NCI-H1694 (cell line): Measurements from ENCODE around the gene SMOC2.

Source experiments
- DNase-seq: peaks from one replicate; lab custom pipeline; 2025; lab: John Stamatoyannopoulos, UW

Gene SMOC2

DNA sequence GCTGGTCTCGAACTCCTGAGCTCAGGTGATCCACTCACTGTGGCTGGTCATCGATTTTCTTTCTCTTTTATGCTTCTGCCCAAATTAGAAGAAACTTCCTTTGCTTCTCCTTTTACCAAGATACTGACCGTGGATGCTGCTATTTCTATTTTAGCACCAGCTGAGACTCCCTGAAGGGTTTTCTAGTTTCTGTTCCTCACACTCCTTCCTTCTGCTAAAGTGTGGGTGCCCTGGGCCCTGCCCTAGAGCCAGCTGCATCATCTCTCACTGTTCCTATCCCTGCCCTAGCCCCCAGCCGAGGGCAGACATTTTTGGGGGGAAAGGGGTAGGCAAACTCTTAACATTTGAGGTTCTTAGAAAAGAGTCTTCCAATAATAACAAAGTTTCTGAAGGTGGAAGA lies 6.3 kb downstream of the SMOC2 start:
- DNase-seq, result no peak

DNA sequence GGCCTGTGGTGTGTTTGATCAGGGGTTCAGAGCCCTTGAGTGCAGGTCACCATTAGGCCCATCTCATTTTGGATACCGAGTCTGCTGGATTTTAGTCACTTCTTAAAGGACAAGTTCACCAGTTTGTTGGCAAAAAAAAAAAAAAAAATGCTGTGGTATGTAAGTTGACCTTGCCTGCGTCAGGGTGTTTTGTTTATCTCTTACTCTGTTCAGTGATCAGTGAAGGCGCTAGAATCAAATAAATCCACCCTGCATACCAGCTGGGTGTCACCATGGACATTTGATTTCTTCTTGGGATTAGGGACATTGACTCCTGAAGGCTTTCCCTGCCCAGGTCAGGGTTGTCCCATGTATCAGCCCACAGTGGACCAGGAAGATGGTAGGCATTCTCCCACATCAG lies 6.7 kb downstream of the SMOC2 start:
- DNase-seq, result no peak

DNA sequence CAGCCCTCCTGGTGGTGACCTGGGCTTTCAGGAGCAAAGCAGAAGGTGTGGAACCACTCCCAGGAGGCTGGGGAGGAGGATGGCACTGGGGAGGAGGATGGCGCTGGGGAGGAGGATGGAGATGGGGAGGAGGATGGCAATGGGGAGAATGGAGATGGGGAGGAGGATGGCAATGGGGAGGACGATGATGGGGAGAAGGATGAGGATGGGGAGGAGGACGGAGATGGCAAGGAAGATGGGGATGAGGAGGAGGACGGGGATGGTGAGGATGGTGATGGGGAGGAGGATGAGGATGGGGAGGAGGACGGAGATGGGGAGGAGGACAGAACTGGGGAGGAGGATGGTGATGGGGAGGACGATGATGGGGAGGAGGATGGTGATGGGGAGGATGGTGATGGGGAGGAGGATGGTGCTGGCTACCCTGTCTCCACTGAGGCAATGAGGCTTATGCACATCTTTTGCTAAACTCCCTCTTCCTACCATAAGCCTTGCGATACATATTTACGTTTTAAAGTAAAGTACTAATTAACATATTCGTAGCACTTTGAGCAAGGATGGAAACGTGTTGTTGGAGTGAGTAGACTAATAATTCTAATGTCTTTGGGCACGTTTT lies 7.4 kb downstream of the SMOC2 start:
- DNase-seq, result no peak

DNA sequence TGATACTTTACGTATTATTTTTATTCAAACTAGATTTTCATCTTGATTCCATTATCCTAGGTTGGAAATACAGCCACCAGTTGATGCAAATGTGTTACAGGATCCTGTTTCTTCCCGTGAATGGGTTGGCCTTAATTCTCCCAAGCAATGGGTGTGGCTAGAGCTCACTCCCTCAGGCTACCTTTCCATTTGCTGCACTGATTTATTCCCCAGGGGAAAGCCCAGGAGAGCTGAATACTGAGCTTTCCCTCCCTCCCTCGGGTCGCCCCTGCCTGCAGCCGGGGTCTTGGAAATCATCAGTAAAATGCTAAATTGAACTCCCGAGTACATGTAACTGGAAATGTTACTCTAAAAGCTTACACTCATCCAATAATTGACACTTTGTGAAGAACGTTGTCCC lies 9.9 kb downstream of the SMOC2 start:
- no peak for DNase-seq

DNA sequence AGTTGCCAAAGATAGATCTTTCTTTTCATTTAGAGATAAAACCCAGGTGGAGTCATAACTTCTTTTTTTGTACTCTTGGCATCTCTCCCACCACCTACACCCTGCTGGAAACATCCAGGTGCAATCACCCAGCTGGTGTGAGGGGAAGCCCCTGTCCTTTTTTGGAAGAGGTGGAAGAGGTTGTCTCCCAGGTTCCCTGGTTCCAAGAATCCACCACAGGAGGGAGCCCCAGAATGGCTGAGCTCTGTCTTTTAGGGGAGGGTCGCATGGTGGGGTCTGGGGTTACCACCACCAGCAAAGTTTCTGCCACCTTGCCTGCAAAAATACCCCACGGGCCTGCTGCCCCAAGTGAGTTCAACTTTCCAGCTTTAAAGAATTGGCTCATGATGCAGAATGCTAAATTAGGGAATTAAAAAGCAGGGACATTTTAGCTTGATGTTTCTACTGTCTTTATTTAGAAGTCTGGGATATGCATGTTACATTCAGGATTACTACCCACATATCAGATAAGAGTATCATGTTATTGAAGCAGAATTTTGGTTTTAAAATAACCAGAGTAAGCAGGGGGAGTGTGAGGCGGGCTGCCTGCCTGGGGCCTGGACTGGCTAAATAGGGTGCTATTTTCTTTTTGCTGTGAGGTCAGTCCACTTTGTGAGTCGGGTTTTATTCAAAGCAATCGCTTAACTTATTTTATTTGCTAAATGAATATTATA lies 11.0 kb downstream of the SMOC2 start:
- no peak for DNase-seq

DNA sequence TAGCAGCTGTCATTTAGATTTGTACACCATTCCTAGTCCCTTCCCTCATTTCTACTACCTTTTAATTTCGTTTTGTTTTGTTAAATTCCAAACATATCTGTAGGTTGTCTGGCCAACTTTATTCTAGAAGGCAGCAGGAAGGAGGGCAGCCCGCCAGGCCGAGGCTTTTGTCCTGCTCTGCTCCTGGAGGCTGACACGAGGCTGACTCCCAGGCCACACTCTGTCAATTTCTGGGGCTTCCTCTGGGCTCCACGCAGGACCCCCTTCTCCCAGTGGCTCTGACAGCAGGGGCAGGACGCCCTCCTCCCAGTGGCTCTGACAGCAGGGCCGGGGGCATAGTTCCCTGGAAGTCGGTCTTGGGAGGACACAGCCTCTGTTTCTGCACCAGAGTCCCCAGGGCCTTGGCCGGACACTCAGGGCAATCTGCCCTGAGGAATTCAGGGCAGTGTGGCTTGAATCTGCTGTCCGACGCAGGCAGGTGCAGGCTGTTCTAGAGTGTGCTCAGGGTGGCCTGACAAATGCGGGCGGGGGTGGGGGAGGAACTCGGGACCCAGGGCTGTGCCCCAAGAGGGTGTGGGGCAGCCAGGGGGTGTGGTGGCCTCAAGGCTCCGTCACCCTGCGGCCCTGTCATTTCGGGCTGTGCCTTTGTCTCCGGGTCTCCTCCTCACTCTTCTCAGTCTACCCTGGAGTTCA lies 11.8 kb downstream of the SMOC2 start:
- no peak for DNase-seq

DNA sequence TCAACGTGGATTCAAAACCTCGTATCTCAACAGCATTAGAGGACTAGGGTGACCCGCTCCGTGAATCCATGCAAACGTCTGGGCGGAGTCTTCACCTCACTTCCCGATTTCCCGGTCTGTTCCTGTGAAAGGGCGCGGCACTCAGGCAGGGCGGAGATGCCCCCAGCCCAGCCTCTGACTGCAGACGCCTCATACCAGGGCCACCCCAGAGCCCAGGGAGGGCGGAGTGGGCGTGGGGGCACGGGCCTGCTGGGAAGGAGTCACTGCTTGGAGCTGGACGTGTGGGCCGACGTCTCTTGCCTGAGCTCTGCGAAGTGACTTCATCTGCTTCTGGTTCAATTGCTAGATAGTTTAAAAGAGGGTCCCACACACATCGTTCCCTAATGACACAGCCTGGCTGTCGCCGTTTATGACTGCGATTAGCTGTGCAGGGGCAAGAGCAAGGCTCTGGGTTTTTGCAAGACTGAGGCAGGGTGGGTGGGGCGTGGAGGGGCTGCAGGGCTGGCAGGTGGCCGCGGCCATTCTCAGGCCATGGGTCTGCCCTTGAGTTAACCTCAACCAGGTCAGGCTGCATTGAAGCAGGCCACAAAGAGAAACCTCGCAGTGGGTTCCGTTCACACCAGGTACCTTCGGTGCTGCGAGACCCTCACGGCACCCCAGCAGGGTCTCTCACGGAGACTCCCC lies 15.0 kb downstream of the SMOC2 start:
- DNase-seq, result no peak

DNA sequence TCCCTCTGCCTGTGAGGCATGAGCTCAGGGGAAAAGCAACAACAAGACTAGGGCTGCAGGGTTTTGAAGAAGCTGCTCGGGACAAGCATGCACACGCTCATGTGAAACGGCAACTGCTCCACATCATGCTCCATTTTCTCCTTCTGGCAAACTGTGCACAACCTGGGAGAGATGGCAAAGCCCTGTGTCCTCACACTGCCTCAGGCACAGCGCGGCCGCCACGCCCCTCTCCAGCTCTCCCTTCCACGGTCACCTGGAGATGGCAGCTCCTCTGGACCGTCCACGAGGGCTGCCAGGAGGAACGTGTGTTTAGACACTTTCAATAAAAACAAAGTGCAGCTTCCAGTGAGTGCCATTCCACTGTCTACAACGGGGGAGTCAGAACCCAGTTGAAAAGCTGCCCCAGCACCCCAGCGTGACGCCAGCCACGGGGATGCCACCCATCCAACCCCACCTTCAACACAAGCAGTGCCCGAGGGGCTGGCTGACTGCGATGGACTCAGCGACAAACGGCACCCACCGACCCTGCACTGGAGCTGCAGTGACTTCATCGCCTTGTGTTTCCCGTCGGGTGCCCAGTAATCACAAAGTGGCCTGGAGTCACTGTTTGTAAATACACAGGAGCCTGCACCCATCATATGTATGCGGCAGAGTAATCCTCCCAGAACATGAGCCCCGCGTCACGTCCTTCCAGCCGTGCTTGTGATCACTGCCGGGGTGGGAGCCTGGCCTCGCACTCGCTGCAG lies 16.1 kb downstream of the SMOC2 start:
- no peak for DNase-seq

DNA sequence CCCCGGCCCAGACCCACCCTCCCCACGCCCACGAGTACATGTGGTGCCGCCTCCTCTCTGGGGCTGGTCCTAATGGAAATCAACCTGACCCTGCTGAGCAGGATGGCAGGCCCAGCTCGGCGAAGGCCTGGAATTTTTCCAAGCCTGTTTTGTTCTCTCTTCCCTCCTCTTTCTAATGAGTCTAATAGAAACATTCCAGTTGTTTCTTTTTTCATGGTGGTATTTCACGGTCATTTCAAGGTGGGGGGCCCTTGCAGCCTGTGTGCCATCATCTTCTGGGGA lies 16.6 kb downstream of the SMOC2 start:
- DNase-seq, result no peak

DNA sequence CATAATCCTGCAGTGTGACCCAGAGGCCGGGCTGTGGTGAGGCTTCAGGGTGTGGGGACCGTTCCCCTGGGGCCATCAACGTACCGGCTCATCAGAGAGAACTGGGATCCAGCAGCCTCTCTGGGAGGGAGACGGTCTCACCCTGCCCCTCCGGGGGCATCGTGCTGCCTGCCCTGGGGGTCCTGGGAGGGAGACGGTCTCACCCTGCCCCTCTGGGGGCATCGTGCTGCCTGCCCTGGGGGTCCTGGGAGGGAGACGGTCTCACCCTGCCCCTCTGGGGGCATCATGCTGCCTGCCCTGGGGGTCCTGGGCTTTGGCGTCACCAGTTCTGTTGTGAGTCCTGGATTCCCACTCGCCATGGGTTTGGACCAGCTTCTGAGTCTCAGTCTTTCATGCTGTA lies 17.1 kb downstream of the SMOC2 start:
- no peak for DNase-seq

DNA sequence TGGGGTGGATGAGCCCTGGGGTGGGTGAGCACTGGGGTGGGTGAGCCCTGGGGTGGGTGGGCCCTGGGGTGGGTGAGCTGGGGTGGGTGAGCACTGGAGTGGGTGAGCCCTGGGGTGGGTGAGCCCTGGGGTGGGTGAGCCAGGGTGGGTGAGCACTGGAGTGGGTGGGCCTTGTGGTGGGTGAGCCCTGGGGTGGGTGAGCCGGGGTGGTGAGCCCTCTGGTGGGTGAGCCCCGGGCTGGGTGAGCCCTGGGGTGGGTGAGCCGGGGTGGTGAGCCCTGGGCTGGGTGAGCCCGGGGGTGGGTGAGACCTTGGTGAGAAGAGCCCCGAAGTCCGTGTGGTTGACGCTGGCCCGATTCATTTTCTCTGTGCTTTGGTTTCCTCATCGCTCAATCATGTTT lies 18.6 kb downstream of the SMOC2 start:
- no peak for DNase-seq

DNA sequence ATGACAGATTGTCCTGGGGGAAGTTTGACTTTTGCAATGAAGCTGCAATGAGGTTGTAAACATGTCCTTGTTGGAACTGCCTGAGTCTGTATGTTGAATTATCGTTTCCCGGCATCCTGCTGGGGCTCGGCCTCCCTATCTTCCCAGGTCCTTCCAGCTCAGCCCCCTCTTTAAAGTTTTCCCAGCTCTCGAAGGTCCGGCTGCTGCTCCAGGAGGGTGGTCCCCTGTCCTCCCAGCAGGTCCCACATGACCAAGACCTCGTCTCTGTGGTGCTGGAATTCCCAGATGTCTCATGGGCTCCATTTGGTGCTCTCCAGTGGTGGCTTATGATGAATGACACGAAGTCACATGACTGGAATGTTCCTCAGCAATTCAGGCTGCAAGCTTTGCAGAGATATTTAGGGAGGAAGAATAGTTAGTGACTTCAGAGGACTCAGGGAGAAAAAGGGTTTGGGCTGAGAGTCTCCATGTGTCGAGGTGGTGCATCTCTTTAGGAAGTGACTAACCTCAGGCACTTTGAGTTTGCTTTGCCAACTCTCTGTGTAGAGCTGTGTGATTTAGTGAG lies 21.4 kb downstream of the SMOC2 start:
- DNase-seq, result no peak

DNA sequence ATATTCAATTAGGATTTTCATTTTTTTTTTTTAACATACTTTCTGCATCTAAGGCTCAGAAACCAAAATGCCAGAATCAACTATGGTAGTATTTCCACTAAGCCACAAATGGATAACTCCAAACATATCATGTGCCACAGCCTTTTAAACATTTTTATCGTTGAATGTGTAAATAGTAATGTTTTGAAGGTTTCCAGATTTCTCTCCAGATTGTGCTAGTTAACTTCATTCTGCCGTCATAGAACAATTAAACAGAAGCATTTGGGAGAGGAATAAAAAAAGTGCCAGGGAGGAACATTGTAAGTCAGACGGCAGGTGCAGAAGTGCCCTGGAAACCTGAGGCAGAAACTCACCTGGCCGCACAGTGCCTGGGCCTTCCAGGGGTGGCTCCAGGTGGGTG lies 23.6 kb downstream of the SMOC2 start:
- DNase-seq, result no peak

DNA sequence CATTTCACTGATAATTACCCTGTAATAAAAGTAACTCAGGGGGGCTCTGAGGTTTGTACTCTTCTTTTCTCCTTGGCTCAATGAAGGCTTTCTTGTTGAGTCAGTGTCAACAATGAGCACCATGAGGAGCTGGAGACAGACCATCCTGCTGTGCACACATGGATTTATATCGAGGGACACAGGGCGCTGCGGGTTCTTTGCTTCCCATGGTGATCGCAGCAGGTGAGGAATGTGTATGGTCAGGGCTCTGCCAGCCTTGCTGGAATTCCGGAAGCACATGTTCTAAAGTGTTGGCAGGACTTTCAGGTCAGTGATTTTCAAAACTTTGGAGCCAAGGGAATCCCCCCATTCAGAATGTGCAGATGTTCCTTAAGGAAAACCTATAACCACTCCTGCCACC lies 27.1 kb downstream of the SMOC2 start:
- no peak for DNase-seq

DNA sequence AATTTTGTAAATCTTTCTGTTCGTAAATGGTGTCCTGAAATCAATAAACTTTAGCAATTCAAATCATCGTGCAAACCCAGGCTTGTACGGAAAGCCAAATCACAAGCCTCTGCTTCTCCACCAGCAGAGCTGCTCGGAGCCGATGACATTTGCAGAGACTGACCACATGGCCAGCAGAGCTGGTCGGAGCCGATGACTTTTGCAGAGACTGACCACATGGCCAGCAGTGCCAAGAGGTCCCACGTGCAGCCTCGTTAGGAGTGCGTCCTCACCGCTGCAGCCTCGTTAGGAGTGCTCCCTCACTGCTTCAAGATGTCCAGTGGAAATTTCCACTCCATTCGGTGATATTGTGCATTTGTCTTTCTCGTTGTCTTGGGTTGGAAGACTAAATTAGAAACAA lies 28.5 kb downstream of the SMOC2 start:
- DNase-seq, result no peak

DNA sequence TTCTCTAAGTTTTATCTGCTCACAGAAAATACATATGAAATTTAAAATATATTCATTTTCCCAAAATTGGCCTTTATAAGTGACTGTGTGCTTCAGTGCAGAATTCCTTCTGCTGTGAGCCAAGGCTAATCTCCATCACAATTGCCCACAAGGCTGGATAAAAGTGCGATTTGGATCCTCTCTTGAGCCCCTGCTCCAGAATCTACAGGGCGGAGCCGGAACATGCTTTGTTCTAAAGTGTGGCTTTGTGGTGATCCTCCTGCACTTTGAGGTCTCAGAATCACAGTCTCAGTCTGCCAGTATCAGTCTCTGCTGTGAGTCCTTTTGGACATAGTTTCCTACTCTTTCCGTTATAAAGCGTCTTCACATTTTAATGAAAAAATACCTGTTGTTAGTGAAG lies 28.9 kb downstream of the SMOC2 start:
- DNase-seq, result no peak

DNA sequence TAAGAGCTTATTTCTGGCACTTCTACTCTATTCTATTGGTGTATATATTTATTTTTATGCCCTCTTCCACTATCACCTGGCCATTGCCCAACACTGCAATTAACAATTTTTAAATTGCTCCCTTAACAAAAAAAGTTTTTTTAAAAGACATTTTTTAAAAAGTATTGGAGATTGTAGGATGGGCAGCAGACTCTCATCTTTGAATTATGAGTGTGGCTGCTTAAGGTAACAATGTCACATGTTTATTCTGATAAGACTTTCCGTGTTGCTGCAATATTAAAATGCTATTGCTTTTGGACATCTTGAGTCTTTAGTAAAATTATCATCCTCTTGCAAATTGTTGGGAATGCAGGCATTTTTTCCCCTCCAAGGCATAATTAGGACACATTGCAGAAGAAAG lies 31.4 kb downstream of the SMOC2 start:
- DNase-seq, result no peak

DNA sequence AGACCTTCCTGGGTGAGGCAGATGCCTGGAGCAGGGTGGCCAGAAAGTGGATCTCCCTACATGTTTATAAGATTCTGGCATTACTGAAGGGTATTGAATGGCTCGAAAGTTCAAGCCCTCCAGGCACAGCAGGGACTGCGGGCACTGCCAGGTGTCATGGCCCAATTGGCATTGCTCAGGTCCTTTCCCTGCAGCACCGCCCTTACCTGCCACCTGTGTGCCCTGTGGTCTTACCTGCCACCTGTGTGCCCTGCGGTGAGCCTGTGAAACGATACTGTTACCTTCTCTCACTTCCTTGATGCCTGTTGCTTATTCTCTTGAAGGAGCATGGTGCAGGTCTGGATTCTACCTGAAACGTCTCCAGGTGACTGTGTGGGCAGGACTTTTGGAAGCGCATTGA lies 32.2 kb downstream of the SMOC2 start:
- no peak for DNase-seq

DNA sequence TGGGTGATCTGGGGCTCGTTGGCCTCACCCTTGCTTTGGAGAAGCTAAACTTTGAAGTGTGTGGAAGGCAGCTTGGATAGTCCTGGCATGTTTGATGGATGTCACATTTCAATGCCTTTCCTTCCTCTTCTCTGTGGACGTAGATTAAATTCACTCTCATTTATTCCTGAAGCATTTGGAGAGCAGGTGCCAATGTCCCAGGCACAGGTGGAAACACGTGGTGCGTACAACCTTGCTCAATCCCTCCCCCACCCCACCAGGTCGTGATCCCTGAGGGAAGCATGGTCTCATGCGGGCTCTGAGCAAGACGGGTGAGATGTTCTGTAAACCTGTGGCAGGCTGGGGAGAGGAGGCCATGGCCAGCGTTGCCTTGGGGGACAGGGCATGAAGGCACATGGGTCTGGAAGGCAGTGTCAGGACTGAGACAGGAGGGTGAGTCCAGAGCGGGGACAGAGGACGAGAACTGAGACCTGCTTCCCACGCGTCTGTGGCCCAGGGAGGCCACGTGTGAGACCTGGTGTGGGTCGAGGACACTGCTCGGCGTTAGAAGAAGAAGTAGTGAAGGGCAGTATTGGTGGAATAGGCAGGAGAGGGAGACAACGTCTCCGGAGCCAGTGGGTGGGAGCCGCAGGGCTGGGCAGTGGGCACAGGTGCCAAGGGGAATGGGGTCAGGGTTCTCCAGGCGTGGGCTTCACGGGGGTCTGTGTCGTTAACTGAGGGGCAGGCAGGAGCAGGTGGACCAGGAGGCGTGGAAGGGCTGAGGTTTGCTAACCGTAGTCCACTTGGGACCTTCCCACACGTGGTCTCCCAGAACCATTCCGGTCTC lies 34.4 kb downstream of the SMOC2 start:
- DNase-seq, result no peak

DNA sequence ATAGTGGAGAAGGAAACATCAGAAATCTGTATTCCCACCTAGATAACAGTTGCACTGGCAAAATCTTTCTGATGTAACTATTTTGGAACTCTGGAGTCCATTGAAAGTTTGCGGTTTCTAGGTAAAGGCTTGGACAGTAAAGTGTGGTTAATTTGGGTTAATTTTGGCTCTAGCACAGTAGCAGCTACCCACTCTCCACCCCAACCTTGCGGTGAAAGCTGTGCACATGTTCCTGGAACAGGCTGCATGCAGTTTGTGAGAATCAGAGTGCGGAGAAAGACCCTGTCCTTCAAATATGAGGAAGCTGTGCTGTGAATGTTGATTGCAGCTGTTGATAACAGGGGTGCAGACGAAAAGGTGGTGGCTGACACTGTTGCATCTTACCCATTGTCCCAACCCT lies 38.4 kb downstream of the SMOC2 start:
- DNase-seq, result no peak

DNA sequence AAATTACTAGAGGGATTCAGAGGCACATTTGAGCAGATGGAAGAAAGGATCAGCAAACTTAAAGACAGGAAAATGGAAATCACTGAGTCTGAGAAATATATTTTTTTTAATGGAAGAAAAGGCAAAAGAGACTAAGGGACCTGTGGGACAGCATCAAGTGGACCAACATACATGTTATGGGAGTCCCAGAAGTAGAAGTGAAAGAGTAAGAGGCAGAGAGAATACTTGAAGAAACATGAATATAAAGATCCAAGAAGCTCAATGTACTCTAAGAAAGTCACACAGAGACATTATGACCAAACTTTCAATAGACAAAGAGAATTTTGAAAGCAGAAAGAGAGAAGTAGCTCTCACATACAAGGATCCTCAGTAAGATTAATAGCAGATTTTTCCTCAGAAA lies 39.5 kb downstream of the SMOC2 start:
- no peak for DNase-seq
